SK-N-MC (cell line): ENCODE data around the gene XPO5.

Experiments used
- EZH2 ChIP-seq: fragments of 200-600 bp; sonication (generic); IDR thresholded peaks from one replicate; pipeline ENCODE4 v1.6.1; 2017; ENCODE audit warnings: antibody characterized with exemption
- FOXP2 ChIP-seq: optimal IDR thresholded peaks from 2 replicates; pipeline ENCODE3; 2011; ENCODE audit warnings: mild to moderate bottlenecking, moderate library complexity; ENCODE audit not compliant: insufficient read depth; ENCODE audit errors: extremely low read length, control extremely low read depth
- POLR2AphosphoS5 ChIP-seq: IDR thresholded peaks from 2 replicates; pipeline ENCODE4 v1.6.1; 2012; ENCODE audit warnings: mild to moderate bottlenecking, low read depth, low read length, borderline replicate concordance

GRCh38 chr6:43493230-43493629, 82.6 kb downstream of the XPO5 start:
- TF ChIP-seq EZH2: no peak
- TF ChIP-seq POLR2AphosphoS5: no peak
- no peak for TF ChIP-seq FOXP2
